Body of pancreas (tissue), 4 donors: Measurements from ENCODE around the gene CA12.

Source experiments
- POLR2A ChIP-seq, 3 donors: fragments of 450-650 bp; IDR thresholded peaks; one replicate each; pipeline ENCODE4 v1.6.1; 2016; ENCODE audit warnings: antibody characterized with exemption in 3 of 3, mild to moderate bottlenecking in 2 of 3
- TF ChIP-seq, protein P1 (sequence below), 7 experiments: fragments of 450-650 bp in 4 of 7; fragments of 200-600 bp in 3 of 7; sonication (generic) in 3 of 7; IDR thresholded peaks; one replicate each; pipeline ENCODE4 v1.5.1; 2016 to 2019; ENCODE audit warnings: antibody characterized with exemption in 7 of 7

GRCh38 chr15:63291507-63291906 lies 90.1 kb downstream of the CA12 start:
- TF ChIP-seq, protein P1, sequence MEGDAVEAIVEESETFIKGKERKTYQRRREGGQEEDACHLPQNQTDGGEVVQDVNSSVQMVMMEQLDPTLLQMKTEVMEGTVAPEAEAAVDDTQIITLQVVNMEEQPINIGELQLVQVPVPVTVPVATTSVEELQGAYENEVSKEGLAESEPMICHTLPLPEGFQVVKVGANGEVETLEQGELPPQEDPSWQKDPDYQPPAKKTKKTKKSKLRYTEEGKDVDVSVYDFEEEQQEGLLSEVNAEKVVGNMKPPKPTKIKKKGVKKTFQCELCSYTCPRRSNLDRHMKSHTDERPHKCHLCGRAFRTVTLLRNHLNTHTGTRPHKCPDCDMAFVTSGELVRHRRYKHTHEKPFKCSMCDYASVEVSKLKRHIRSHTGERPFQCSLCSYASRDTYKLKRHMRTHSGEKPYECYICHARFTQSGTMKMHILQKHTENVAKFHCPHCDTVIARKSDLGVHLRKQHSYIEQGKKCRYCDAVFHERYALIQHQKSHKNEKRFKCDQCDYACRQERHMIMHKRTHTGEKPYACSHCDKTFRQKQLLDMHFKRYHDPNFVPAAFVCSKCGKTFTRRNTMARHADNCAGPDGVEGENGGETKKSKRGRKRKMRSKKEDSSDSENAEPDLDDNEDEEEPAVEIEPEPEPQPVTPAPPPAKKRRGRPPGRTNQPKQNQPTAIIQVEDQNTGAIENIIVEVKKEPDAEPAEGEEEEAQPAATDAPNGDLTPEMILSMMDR (IDR thresholded peaks at IDR 0.05), result no peak
- TF ChIP-seq POLR2A (IDR thresholded peaks at IDR 0.05), result no peak
